Stimulated activated CD4-positive, alpha-beta T cell treated with anti-CD3 and anti-CD28 coated beads, TNF-alpha, amount 100 ng/mL, for 24 hours (primary cell): ENCODE measurements around the gene ZNF141.
"Not testable (repeated sequence)": the region's sequence is repeated elsewhere in the genome, so short reads cannot be mapped to it uniquely, and the experiment has no call there.

Experiments
- DNase-seq, 3 experiments: peaks; one replicate each; pipeline ENCODE4 v3.0.0-alpha.2; 2020; ENCODE audit warnings: low read depth in 3 of 3

The ZNF141 gene

GRCh38 chr4:385934-386707, 48.5 kb downstream of the ZNF141 start:
- no peak for DNase-seq

DNA sequence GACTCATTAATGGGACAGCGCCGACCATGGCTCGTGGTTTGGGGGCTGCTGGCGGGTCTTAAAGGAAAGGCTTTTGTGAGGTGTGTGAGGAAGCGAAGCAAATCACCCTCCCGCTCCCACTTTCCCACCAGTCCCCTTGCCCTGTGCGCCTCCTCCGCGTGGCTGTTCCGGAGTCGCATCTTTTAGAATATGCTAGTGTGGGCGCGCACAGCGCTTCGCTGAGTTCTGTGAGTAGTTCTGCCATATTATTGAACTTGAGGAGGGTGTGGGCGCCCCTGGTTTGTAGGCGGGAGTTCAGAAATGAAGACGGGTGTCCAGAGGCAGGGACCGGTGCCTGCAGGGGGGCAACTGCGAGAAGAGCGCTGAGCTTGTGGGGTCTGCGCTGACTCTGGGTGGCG, 49.1 kb downstream of the ZNF141 start:
- no peak for DNase-seq

- DNase-seq = no peak
These were observed 66.4 kb downstream of the ZNF141 start for GRCh38 chr4:404006-404405.

- DNase-seq = not testable (repeated sequence)
These were observed 70.7 kb downstream of the ZNF141 start for GRCh38 chr4:408321-408720.

DNA sequence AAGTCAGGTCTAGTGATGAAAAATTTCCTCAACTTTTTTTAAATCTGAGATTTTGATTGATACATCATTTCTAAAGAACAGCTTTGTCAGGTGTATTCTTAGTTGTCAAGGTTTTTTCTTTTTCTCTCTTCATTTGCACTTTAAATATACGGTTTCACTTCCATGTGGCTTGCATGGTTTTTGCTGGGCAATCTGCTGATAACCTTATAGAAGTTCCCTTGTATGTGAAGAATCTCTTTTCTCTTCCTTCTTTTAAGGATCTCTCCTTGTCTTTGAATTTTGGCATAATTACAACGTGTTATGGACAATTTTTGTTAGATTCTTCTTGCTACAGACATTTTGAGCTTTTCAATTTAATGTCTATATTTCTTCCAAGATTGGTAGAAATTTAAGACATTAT, 85.0 kb downstream of the ZNF141 start:
- no peak for DNase-seq
